Measurements from ENCODE around the gene LRP1.

The LRP1 gene

DNA sequence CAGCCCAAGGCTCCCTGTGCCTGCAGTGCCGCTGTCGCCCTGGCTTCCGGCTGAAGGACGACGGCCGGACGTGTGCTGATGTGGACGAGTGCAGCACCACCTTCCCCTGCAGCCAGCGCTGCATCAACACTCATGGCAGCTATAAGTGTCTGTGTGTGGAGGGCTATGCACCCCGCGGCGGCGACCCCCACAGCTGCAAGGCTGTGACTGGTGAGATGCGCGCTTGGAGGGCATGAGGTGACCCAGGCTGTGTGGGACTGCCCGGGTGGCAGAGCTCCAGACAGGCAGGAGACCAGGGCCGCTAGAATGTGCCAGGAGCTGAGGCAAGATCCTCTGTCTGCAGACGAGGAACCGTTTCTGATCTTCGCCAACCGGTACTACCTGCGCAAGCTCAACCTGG lies 68.7 kb downstream of the LRP1 start:
- no peak for FAIRE-seq

DNA sequence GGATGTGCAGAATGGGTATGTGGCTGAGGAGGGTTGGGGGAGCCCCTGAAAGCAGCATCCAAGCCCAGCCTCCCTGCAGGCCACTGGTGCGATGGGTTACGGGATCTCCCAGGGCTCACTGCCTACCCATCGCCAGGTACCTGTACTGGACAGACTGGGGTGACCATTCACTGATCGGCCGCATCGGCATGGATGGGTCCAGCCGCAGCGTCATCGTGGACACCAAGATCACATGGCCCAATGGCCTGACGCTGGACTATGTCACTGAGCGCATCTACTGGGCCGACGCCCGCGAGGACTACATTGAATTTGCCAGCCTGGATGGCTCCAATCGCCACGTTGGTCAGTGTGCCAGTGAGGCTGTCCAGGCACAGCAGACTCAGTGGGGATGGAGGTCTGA lies 70.0 kb downstream of the LRP1 start:
- no peak for FAIRE-seq

DNA sequence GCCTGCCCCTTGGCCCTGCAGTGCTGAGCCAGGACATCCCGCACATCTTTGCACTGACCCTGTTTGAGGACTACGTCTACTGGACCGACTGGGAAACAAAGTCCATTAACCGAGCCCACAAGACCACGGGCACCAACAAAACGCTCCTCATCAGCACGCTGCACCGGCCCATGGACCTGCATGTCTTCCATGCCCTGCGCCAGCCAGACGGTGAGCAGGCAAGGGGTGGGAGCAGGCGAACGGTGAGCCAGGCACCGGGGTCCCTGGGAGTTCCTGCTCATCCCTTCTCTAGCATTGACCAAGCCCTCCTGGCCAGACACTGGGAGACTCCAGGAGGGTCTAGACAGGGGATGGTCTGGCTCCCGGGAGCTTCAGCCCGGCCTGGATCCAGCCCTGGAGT lies 70.9 kb downstream of the LRP1 start:
- no peak for FAIRE-seq

DNA sequence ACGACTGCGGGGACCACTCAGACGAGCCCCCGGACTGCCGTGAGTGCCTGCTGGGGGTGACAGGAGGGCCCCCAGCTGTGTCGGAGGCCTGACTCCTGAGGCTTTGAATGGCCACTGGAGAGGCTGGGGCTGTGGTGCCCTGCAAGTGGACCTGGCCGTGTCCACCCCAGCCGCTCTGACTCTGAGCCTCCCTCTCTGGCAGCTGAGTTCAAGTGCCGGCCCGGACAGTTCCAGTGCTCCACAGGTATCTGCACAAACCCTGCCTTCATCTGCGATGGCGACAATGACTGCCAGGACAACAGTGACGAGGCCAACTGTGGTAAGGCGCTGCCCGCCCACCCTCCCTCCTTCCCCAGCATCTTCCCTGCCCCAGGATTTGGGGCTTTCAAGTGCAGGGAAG lies 72.2 kb downstream of the LRP1 start:
- no peak for FAIRE-seq

DNA sequence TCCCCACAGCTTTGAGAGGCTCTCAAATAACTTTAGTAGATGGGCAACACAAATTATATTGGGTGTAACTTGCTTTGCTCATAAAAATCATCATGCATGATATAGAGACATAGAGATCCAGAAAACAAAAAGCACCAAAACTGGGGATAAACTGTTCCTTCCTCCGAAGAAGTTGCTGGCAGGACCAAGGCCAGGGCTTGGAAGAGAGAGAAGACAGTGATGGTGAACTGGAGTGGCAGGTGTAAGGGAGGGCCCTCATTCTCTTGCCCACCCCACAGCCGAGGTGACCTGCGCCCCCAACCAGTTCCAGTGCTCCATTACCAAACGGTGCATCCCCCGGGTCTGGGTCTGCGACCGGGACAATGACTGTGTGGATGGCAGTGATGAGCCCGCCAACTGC lies 72.9 kb downstream of the LRP1 start:
- FAIRE-seq: no peak

DNA sequence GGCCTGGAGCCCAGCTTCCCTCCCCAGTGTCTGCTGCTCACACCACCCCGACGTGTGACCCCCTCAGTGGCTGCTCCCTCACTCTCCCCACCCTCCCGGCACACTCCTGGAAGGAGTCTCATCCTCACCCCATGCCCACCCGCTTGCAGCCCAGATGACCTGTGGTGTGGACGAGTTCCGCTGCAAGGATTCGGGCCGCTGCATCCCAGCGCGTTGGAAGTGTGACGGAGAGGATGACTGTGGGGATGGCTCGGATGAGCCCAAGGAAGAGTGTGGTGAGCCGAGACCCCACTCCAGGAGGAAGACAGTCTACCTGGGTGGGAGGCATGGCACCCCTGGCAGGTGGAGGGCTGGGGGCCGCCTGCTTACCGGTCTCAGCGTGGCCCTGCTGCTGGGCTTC lies 73.3 kb downstream of the LRP1 start:
- FAIRE-seq: no peak

DNA sequence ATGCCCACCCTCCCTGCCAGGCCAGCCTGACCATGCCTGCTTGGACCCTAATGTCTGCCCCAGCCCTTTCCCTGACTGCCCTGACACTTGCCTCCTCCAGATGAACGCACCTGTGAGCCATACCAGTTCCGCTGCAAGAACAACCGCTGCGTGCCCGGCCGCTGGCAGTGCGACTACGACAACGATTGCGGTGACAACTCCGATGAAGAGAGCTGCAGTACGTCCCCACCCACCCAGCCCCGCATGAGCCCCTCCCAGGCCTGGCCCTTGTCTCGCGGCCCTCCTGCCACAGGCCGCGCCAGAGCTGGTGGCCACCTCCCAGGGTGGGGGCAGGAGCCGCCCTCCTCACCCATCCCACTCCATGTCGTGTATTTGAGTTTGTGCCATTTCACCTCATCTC lies 74.0 kb downstream of the LRP1 start:
- FAIRE-seq: no peak

DNA sequence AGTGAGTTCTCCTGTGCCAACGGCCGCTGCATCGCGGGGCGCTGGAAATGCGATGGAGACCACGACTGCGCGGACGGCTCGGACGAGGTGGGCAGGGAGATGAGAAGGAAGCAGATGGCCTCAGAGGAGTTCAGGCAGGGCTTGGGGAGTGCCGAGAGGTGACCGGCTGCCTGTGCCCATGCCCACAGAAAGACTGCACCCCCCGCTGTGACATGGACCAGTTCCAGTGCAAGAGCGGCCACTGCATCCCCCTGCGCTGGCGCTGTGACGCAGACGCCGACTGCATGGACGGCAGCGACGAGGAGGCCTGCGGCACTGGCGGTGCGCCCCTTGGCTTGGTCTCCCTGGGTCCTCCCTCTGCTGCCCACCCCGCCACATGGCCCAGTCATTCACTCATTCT lies 74.9 kb downstream of the LRP1 start:
- no peak for FAIRE-seq

DNA sequence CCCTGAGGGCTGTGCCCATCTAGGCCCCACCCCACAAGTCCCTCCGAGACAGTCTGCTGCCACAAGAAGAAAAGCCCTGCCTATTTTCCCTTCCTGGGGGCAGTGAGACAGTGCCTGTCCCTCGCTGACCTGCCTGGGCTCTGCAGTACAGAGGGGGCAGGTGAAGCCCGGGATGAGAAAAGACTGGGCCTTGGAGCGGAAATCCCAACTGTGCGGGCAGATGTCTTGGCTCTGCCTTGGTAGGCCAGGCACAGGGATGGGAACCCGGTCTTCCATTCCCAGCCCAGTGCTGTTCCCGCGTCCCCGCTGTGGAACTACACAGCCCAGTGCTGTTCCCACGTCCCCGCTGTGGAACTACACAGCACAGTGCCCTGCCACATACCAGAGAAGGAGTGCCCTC lies 75.5 kb downstream of the LRP1 start:
- no peak for FAIRE-seq

DNA sequence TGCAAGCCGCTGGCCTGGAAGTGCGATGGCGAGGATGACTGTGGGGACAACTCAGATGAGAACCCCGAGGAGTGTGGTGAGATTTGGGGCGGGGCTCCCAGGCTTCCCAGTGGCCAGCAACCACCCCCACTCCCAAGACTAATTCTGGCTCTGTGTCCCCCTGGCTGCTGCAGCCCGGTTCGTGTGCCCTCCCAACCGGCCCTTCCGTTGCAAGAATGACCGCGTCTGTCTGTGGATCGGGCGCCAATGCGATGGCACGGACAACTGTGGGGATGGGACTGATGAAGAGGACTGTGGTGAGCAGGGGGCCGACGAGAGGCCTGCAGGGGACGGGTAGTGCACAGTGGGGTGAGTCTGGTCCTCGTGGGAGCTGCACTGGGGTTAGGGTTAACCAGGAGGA lies 76.2 kb downstream of the LRP1 start:
- no peak for FAIRE-seq

DNA sequence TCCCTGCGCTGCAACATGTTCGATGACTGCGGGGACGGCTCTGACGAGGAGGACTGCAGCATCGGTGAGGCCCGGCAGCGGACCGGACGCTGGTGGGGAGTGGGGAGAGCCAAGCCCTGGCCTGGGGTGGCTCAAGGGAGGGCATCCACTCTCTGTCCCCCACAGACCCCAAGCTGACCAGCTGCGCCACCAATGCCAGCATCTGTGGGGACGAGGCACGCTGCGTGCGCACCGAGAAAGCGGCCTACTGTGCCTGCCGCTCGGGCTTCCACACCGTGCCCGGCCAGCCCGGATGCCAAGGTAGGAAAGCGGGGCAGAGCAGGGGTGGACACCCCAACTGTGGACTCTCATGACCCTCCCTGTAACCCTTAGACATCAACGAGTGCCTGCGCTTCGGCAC lies 76.9 kb downstream of the LRP1 start:
- no peak for FAIRE-seq

DNA sequence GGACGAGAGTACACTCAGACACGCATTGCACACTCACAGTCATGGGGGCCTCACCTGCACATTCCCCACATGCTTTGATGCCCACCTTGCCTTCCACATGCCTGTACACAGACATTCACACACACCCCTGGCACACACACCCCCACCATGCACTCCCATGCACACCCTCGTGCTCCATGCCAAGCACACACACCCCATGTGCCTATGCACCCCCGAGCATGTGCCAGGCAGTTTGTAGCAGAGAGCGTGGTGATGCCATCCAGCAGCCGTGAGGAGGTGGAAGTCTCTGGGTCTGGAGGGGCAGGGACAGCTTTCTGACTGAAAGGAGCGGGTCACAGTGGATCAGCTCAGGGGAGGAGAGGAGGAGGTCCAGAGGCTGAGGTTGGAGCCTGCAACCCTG lies 77.6 kb downstream of the LRP1 start:
- FAIRE-seq: no peak

DNA sequence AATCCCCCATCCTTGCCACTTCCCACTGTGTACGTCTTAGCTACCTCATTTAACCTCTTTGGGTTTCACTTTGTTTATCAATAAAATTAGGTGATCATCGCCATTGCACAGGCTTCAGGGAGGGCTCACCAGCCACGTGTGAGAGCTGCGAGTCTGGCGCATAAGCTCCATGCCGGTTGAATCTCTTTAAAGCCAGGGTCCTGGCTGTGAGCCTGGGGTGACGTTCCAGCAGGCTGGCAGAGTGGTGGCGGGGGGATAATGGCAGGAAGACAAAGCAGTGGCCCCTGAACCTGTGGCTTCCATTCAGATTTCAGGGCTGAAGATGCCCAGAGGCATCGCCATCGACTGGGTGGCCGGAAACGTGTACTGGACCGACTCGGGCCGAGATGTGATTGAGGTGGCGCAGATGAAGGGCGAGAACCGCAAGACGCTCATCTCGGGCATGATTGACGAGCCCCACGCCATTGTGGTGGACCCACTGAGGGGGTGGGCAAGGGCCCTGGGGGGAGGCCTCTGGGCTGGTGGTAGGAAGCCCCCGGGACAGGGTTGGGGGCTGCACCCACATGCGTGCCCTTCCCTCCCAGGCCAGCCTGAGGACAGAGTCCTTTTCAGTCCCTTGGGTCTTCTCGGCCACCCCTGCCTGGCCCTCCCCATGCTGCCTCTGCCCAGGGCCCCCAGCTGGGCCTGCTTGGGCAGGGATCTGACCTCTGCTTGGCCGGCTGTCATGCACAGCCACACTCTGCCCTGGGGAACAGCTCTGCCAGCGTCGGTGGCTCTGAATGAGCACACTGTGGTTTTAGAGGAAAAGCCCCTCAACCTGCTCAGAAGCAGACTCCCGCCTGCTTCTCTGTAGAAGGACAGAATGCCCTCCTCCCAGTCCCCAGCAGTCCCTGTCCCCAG lies 79.7 kb downstream of the LRP1 start:
- no peak for FAIRE-seq

DNA sequence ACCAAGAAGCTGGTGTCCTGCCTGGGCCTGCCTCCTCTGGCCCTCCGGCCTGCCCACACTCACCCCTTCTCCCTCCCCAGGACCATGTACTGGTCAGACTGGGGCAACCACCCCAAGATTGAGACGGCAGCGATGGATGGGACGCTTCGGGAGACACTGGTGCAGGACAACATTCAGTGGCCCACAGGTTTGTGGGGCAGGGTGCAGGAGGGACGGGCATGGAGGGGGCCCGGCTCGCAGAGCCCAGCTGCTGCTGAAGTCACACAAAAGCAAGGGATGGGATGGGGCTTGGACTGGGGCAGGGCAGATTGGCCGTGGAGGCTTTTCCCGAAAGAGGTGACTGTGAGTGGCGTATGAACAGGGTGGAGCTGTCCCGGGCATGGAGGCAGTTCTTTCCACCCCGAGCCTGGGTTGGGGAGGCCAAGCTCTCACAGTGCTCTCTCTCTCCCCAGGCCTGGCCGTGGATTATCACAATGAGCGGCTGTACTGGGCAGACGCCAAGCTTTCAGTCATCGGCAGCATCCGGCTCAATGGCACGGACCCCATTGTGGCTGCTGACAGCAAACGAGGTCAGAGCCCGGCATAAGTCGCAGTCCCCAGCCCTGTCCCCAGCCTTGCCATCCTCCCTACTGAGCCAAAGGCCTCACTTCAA lies 80.5 kb downstream of the LRP1 start:
- no peak for FAIRE-seq

DNA sequence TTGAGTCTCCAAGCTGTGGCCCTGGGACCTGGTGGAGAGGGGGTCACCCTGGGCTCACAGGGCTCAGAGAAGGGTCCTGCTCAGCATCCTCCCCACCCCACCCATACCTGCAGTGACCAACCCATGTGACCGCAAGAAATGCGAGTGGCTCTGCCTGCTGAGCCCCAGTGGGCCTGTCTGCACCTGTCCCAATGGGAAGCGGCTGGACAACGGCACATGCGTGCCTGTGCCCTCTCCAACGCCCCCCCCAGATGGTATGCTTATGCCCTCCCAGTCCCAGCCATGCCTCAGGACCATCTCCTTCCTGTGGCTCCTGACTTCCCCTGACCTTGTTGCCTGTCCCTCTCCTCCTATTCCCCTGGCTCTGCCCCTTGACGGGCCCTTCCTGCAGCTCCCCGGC lies 81.6 kb downstream of the LRP1 start:
- FAIRE-seq: no peak

DNA sequence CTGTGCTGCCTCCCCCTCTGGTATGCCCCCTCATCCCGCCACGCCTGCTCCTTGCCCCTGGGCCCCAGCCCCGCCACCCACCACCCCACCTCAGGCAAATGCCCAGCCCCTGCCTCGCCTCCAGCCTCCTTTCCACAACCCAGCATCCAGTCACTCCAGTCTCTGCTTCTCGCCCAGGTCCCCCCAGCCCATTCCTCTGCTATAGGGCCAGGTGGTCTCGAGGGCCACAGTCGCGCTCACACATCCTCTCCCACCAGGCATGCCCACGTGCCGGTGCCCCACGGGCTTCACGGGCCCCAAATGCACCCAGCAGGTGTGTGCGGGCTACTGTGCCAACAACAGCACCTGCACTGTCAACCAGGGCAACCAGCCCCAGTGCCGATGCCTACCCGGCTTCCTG lies 82.2 kb downstream of the LRP1 start:
- FAIRE-seq: no peak

DNA sequence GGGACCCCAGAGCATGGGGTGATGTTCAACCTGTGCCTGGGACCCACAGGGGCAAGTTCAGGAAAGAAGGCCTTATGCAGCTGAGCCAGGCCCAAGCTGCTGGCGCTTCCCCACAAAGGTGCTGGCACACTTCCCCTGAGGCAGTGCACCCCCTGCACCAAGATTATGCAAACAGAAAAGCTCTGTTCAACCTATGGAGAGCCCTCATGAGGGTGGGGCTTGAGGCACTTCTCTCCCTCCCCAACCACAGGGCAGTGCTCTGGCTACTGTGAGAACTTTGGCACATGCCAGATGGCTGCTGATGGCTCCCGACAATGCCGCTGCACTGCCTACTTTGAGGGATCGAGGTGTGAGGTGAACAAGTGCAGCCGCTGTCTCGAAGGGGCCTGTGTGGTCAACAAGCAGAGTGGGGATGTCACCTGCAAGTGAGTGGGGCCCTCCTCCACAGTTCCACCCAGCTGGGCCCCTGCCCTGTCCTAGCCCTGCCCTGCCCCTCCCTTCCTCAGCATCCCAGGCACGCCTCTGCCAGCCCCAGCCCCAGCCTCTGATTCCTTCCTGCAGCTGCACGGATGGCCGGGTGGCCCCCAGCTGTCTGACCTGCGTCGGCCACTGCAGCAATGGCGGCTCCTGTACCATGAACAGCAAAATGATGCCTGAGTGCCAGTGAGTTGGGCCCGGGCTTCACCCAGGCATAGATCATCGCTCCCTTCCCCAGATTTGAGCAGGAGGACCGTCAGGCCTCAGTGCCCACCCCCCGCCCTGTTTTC lies 82.8 kb downstream of the LRP1 start:
- no peak for FAIRE-seq

DNA sequence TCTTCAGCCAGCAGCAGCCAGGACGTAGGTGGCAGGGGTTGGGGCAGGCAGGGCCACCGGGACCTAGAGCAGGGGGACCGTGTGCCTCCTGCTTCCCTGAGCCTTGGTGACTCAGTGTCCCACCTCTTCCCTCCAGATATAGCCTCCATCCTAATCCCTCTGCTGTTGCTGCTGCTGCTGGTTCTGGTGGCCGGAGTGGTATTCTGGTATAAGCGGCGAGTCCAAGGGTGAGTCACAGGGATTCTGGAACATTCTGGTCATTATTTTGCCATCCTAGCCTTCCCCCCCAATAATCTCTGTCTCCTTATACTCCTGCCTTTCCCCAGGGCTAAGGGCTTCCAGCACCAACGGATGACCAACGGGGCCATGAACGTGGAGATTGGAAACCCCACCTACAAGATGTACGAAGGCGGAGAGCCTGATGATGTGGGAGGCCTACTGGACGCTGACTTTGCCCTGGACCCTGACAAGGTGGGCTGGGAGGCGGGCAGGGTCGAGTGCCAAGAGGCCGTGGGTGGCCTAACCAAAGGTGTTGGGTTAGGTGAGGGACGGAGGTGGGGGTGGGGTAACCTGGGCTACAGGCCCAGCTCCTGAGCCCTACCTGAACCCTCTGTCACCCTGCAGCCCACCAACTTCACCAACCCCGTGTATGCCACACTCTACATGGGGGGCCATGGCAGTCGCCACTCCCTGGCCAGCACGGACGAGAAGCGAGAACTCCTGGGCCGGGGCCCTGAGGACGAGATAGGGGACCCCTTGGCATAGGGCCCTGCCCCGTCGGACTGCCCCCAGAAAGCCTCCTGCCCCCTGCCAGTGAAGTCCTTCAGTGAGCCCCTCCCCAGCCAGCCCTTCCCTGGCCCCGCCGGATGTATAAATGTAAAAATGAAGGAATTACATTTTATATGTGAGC lies 83.8 kb downstream of the LRP1 start:
- FAIRE-seq: no peak

DNA sequence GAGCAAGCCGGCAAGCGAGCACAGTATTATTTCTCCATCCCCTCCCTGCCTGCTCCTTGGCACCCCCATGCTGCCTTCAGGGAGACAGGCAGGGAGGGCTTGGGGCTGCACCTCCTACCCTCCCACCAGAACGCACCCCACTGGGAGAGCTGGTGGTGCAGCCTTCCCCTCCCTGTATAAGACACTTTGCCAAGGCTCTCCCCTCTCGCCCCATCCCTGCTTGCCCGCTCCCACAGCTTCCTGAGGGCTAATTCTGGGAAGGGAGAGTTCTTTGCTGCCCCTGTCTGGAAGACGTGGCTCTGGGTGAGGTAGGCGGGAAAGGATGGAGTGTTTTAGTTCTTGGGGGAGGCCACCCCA lies 84.4 kb downstream of the LRP1 start:
- FAIRE-seq: no peak

DNA sequence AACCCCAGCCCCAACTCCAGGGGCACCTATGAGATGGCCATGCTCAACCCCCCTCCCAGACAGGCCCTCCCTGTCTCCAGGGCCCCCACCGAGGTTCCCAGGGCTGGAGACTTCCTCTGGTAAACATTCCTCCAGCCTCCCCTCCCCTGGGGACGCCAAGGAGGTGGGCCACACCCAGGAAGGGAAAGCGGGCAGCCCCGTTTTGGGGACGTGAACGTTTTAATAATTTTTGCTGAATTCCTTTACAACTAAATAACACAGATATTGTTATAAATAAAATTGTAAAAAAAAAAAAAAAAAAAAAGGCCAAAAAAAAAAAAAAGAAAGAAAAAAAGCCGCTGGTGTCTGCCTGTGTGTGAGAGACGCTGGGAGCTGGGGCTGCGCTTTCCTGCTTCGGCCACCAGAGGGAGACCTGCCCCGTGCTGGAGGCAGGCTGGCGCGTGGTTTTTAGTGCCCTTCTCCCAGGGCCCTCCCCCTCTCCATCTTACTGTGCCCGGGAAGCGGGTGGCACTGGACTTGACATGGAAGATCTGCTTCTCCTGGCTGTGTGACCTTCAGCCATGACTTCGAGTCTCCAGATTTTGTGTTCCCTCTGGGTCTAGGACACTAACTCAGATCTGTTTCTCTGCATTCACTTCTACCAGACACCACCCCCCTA lies 84.9 kb downstream of the LRP1 start:
- peak; percentile 69 for FAIRE-seq

DNA sequence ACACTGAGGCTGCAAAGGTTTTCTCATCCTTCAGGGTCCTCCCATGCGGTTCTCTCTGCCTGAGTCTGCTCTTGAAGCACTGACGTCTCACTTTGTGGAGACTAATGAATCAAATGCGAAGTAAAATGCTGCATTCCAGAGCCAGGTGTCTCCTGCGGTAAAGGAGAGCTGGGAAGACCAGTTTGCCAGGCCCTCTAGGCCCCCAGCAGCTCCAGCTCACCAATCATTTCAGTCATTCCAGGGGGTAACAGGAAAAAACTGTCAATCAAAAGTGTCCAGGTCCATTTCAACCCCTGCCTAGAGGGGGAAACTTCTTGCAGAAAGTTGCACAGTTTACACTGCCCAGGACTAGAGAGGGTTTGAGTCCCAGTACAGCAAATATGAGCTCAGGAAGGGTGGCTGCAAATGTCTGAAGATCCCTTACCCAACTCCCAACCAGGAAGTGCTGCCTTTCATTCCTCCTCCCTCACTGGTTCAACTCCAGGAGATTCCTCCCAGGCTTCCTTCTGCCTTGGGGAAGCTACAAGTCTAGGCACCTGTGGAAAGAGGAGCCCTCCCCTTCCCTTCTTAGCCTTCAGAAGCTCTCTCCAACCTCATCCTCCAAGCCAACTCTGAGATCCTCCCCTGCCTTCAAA lies 85.6 kb downstream of the LRP1 start:
- FAIRE-seq: no peak

DNA sequence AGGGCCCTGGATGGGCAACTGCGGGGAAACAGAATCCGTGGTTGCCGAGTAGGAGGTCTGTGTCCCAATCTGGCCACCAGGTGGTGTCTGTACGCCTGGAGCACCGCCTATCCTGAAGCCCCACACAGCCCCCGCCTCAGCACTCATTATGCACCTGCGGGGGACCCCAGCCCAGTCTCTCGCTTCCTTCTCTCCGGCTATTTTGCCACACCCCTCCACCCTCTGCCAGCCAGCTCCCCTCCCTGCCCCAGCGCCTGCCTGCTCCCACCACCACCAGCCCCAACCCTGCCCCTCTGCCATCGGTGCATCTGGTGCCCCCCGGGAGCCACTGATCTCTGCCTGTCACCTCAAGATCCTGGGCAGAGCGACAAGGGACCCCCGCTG lies 86.1 kb downstream of the LRP1 start:
- FAIRE-seq: no peak

Data from colon (tissue), 2 donors.